Measurements from ENCODE around the gene MYLK.

DNA sequence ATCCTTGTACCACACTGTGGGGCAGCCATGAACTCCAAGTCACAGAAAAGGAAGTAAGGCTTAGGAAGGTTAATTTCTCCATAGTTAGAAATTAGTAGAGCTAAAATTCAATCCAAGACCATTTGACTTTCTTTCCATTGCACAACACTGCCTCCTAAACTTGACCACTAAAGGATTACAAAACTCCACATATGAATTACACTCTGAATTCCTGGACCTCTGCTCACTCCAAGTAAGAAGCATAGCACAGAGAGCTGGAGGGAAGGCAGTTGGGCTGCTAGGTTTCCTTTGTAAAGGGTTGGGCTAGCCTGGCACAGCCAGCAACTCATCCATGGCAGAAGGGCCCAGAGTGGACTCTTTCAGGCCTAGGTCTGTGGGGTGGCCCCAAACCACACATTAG is 134.4 kb downstream of the MYLK start:
- TF ChIP-seq, protein P1, sequence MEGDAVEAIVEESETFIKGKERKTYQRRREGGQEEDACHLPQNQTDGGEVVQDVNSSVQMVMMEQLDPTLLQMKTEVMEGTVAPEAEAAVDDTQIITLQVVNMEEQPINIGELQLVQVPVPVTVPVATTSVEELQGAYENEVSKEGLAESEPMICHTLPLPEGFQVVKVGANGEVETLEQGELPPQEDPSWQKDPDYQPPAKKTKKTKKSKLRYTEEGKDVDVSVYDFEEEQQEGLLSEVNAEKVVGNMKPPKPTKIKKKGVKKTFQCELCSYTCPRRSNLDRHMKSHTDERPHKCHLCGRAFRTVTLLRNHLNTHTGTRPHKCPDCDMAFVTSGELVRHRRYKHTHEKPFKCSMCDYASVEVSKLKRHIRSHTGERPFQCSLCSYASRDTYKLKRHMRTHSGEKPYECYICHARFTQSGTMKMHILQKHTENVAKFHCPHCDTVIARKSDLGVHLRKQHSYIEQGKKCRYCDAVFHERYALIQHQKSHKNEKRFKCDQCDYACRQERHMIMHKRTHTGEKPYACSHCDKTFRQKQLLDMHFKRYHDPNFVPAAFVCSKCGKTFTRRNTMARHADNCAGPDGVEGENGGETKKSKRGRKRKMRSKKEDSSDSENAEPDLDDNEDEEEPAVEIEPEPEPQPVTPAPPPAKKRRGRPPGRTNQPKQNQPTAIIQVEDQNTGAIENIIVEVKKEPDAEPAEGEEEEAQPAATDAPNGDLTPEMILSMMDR (IDR thresholded peaks at IDR 0.05; ENCODE audit: poor library complexity): no peak
- TF ChIP-seq EZH2phosphoT487 (IDR thresholded peaks at IDR 0.05; ENCODE audit: low read depth, severe bottlenecking, unreplicated experiment): no peak
- no peak for TF ChIP-seq EZH2 (IDR thresholded peaks at IDR 0.05; ENCODE audit: borderline replicate concordance)
